Activated T-helper 1 cell treated with Interleukin-2 at 50 U/mL for 16 hours (primary cell): ENCODE data around the gene PPP1R7.

ENCODE experiments used
- DNase-seq: peaks from one replicate; pipeline ENCODE4 v3.0.0-alpha.2; 2020; ENCODE audit warnings: low read depth

Gene PPP1R7

GRCh38 chr2:241140445-241140840 is 9.8 kb upstream of the PPP1R7 start:
- DNase-seq, result no peak

DNA sequence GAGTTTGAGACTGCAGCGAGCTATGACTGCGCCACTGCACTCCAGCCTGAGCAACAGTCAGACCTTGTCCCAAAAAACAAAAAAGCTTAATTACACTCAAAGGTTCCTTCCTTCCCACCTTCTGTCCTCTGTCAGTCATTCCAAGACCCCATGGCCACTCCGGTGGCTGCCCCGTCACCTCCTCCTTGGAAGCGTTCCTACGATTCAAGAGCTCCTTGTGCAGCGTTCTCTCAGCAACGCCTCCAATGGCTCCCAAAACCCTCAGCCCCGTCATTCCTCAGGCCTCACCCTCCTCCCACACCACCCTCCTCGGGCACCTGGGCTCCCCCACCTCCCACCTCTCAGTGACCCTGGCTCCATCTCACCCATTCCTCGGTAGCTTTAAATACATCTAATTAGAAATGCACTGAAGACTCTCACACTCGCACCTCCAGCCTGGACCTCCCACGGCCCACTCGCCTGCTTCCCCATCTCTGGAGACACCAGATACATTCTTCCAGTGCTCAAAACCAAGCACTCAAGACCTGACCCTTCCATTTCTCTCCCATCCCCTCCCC is 9.0 kb upstream of the PPP1R7 start:
- DNase-seq, result no peak

DNA sequence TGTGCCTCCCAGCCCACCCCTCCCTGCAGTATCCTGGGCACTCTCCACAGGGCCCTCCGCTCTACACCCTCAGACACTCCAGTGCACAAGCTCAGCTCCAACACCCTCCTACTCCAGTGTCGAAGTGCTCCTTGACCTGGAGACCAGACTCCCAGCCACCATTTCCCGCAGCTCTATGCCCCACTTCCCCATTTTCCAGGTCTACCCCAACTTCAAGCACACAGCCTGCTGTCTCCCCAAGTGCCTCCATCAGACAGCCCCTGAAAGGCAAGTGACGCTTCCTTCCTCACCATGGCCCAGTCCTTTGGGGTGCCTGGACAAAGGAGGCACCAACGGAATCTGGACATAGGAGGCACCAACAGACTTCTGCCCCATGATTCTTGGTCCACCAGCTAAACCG is 8.2 kb upstream of the PPP1R7 start:
- DNase-seq, result no peak

GRCh38 chr2:241142593-241142992 is 7.7 kb upstream of the PPP1R7 start:
- DNase-seq, result no peak

GRCh38 chr2:241146286-241146685 is 4.0 kb upstream of the PPP1R7 start:
- DNase-seq, result no peak

DNA sequence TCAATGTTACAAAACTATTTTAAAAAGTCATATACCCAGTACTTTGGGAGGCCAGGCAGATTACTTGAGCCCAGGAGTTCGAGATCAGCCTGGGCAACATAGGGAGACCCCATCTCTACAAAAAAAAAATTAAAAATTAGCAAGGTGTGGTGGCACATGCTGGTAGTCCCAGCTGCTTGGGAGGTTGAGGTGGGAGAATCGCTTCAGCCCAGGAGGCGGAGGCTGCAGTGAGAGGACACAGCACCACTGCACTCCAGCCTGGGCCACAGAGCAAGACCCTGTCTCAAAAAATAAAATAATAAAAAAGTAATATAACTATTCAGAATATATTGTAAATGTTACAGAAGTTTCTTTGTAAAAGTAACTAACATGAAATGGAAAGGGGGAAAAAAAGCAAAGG is 2.9 kb upstream of the PPP1R7 start:
- no peak for DNase-seq

DNA sequence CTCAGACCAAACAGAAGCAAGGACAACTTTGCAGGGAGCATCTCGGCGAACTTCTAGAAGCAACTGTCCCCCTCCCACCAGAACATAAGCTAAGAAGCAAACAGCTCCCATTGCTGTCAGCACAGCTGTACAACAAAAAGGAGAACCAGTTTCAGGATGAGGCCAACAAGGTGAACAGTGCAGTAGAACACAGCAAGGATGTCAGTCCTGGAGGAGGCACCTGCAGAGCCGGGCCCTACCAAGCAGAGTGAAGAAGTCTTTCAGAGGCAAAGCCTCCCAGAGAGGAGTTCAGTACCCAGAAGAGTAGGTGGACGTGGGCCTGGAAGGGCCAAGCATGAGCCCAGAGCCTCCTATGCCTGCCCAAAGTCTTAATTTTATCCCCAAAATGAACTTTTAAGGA is 2.0 kb upstream of the PPP1R7 start:
- DNase-seq, result no peak

- peak; percentile 84 for DNase-seq
These were observed 1.2 kb upstream of the PPP1R7 start, which contains the start of gene PASK for GRCh38 chr2:241148891-241149674. TSS of gene PASK (minus strand) at chr2:241149472. CDS start at chr2:241143032, 6,440 bp downstream.

- no peak for DNase-seq
These were observed 667 bp upstream of the PPP1R7 start for GRCh38 chr2:241149675-241149924.

GRCh38 chr2:241150660-241151530 is 628 bp downstream of the PPP1R7 start:
- no peak for DNase-seq

DNA sequence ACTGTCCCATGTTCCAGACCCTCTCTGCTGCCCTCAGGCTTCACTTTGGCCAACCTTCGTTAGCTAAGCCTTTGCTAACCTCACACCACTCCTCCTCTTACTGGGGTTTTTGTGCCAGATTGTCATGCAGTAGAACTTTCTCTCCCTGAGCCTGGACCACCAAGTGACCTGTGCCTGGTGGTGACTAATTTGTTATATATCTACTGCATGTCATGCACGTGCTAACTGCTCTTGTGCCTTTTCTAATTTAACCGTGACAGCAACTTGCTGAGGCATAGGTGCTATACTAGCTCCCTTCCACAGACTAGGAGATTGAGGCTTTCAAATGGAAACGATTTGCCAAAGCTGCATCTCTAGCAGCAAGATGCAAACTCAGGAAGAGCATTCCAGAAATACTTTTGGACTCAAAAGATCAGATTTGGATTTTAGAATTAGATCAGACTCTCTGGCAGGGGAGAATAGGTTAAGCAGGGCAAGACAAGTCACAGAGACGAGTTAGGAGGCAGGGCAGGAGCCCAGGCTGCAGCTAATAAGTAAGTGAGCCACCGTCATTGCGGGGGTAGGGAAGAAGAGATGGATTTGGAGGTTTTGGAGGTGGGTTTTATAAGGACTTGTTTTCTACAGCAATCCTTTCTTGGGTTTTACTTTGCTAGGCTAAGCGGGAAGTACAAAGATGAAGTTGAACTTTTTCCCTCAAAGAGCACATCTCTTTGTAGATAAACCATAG is 1.8 kb downstream of the PPP1R7 start:
- no peak for DNase-seq

DNA sequence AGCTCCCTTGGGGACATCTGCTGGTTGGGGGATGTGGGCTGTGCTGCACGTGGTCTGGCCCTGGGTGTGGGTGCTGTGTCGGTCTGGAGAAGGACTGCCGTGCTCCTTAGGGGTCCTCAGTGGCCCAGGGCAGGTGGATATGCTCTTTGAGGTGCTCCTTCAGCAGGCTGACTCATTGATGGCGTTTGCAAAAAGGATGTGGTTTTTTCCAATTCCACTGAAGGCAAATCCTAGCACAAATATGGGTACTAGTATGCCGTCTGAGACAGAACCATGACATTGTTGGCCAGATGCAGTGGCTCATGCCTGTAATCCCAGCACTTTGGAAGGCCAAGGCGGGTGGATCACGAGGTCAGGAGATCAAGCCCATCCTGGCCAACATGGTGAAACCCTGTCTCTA is 3.3 kb downstream of the PPP1R7 start:
- DNase-seq, result no peak

DNA sequence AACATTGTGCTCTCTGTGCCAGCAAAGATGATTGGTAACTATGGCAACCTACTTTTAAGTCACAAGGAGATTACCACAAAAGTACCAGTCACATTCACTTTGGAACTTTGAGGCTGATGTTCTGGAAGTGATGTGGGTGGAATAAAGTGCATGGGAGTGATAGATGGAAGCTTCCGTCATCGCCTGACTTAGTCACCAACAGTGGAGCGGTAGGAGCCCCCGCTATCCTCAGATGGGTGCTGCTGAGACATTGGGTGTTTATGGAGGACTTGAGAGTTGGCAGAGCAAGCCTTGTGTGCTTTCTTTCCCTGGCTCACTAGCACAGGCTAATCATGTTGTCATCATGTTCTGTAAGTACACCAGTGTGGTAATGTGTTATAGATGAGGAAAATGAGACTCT is 4.6 kb downstream of the PPP1R7 start:
- no peak for DNase-seq

DNA sequence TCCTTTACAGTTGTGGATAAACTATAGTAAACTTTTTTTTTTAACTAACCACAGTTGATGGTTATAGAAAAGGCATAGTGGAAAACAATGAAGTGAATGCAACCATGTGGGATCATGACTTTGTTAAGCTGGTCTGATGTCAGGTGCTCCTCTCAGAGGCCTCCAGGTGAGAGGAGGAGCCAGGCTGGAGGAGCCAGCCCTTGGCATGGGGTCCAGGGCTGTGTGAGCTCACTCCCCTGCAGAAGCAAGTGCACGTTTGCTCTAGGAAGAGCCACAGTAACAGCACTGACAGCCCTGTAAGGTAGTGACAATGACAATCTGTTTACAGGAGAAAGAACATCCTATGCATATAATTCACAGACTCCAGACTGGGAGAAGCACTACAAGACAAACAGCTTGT is 5.7 kb downstream of the PPP1R7 start:
- no peak for DNase-seq

GRCh38 chr2:241156971-241157441 is 6.7 kb downstream of the PPP1R7 start:
- DNase-seq, result no peak

- no peak for DNase-seq
These were observed 7.7 kb downstream of the PPP1R7 start for GRCh38 chr2:241157841-241158545.

DNA sequence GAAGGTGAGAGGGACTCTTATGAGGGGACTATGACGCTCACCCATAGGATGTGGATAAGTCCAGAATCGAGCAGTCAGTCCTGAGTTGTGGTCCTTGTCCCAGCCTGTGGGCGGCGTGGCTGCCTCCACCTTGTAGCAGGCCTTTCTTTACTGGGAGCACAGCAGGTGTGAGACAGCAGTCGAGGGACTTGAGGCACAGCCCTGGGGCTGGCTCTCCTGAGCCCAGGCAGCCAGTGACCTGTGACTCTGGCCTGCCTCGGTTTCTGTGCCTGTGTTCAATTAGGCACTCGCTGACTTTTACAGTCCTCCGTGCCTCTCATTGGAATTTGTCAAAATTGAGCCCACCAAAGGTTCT is 8.3 kb downstream of the PPP1R7 start:
- DNase-seq, result no peak

DNA sequence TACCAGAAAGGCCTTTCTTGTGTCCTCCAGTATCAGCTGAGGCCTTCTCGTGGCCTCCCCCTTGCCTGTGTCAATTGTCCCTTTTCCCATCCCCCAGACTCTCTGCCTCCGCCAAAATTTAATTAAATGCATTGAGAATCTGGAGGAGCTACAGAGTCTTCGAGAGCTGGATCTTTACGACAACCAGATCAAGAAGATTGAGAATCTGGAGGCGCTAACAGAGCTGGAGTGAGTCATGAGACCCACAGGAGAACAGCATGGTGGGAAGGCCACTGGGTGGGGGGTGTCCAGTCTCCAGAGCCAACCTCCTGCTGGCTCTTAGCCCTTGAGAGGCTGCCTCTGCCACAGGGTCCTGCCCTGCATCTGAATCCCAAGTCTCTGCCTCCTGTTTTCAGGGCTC is 8.8 kb downstream of the PPP1R7 start:
- DNase-seq, result no peak

DNA sequence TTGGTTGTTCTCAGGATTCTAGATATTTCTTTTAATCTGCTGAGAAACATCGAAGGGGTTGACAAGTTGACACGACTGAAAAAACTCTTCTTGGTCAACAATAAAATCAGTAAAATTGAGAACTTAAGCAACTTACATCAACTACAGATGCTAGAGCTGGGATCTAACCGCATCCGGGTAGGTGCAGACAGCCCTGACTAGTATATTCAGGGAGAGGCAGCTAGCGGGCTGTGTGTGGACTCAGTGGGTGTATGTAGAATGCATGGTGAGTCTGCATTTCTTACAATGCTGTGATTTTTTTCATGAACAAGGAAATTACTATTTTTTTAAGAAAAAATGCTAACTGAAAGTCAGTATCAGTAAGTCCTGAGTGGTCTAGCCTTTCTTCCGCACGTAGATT is 10.1 kb downstream of the PPP1R7 start:
- no peak for DNase-seq

DNA sequence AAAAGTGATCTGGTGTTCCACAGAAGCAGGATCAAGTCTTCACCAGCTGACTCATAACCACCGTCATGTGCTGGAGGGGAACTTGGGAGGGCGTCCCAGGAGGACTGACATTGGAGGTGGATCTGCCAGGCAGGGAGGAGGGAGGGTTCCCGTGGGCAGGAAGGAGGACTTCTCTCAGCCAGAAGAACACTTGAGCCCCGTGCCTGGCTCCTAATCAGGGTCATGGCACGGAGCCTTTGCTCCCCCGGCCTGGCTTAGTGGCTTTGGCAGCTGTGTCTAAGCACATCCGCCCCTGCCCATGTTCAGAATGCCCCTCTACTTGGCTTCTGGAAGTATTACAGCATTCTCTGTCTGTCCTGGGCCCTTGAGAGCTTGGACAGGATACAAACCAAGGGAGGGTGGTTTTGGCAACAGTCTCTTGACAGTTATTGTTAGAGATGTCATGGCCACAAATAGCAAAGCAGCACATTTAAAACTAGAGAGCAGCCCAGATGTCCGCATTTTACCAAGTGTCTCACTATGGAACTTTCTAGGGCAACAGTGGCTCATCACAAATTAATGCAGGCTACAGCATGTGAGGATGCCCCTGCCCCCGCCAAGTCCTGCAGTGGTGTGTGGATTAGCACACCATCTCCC is 11.5 kb downstream of the PPP1R7 start:
- no peak for DNase-seq

- no peak for DNase-seq
These were observed 13.4 kb downstream of the PPP1R7 start for GRCh38 chr2:241163601-241164118.
